NT2/D1 (cell line): ENCODE results near the gene RAB11FIP3.

Experiments
- YY1 ChIP-seq: IDR thresholded peaks from 2 replicates; pipeline ENCODE4 v1.6.1; 2011; ENCODE audit not compliant: insufficient read length, insufficient read depth
- ZNF274 ChIP-seq: IDR thresholded peaks from 2 replicates; pipeline ENCODE4 v1.6.1; 2011; ENCODE audit warnings: mild to moderate bottlenecking, low read depth, low read length

- no peak for TF ChIP-seq ZNF274
- TF ChIP-seq YY1: no peak
Measured at GRCh38 chr16:524274-525040, 99.0 kb downstream of the RAB11FIP3 start.
